Measurements from ENCODE around the gene FAM120A.

The FAM120A gene

DNA sequence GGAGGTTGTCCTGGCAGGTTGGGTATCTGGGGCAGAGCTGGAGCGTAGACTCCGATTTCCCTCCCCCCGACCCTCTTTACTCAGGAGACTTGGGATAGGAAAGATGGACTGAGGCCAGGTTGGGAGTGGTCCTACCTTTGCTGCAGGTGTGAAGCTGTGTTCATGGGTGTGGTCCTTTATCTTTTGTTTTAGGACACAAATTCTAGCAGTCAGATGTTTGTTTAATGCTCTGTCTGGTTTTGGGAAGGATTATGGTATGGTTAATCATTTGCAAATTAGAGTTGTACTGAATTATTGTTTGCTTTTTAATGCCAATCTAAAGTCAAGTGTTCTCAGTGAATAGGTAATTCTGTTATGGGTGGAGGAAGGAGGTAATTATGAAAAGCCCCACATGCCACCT lies 16.0 kb downstream of the FAM120A start:
- TF ChIP-seq, protein P1, sequence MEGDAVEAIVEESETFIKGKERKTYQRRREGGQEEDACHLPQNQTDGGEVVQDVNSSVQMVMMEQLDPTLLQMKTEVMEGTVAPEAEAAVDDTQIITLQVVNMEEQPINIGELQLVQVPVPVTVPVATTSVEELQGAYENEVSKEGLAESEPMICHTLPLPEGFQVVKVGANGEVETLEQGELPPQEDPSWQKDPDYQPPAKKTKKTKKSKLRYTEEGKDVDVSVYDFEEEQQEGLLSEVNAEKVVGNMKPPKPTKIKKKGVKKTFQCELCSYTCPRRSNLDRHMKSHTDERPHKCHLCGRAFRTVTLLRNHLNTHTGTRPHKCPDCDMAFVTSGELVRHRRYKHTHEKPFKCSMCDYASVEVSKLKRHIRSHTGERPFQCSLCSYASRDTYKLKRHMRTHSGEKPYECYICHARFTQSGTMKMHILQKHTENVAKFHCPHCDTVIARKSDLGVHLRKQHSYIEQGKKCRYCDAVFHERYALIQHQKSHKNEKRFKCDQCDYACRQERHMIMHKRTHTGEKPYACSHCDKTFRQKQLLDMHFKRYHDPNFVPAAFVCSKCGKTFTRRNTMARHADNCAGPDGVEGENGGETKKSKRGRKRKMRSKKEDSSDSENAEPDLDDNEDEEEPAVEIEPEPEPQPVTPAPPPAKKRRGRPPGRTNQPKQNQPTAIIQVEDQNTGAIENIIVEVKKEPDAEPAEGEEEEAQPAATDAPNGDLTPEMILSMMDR (IDR thresholded peaks at IDR 0.05; ENCODE audit: low read depth, low read length): no peak
- no peak overlapping the region for H3K4me3 ChIP-seq (replicated peaks in 1 of 2; ENCODE audit: low read depth in 2 of 2, low read length in 2 of 2)
- DNase-seq (ENCODE audit: low read depth in 2 of 2): no peak

DNA sequence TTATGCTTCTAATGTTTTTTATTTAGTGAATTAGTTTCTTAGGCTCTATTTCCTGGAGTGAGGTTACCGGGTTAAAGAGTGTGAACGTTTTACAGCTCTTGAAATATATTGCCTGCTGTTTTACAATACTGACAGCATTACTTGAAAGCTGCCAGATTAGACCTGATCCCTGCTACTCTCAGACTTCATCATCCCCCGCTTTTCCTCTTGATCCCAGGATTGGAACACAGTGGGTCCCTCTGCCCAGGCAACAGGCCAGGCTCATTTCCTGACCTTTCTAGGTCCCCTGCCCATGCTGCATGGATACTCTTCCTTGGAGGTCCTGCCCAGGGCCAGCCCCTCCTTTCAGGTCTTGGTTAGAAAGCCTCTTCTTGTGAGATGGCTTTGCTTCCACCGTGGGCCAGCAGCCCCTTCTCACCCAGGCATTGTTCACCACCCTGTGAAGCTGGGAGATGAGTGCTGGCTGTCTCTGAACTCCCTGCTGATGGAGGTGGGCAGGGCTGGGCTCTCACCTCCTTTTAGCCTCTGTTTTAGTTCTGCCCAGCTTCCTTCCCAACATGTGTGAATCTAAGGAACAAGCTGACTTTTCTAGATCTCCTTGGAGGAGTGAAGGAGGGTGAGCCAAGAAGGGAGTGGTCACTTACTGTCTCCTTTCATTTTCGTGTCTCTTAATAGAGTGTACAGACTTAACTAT lies 17.4 kb downstream of the FAM120A start:
- peak overlapping the region in 1 of 2 donors; percentile 15 for H3K4me3 ChIP-seq (replicated peaks in 1 of 2; ENCODE audit: low read depth in 2 of 2, low read length in 2 of 2)

DNA sequence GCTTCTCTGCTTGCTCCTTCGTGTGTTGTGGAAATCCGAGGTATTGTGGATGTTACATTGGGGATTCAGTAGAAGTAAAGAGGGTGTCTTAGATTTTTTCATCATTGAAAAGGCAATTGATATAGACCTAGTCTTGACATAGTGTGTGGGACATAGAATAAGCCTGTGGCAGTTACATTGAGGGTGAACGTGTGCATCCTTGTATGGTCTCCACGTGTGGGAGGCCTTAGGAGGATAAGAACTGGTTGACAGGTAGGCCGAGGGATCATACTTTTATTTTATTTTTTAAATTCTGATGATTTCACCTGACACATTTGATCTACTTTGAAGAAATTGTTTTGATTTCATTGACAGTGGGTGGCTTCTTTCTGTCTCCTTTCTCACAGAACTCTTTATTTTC lies 18.9 kb downstream of the FAM120A start:
- DNase-seq (ENCODE audit: low read depth in 2 of 2): no peak
- TF ChIP-seq, protein P1 (IDR thresholded peaks at IDR 0.05; ENCODE audit: low read depth, low read length): no peak
- H3K4me3 ChIP-seq (replicated peaks in 1 of 2; ENCODE audit: low read depth in 2 of 2, low read length in 2 of 2): no peak overlapping the region

More for the DNA sequence above, 17.4 kb downstream of the FAM120A start:
- TF ChIP-seq, protein P1 (IDR thresholded peaks at IDR 0.05; ENCODE audit: low read depth, low read length): no peak
- DNase-seq (ENCODE audit: low read depth in 2 of 2): peak; percentile 52 to 68

DNA sequence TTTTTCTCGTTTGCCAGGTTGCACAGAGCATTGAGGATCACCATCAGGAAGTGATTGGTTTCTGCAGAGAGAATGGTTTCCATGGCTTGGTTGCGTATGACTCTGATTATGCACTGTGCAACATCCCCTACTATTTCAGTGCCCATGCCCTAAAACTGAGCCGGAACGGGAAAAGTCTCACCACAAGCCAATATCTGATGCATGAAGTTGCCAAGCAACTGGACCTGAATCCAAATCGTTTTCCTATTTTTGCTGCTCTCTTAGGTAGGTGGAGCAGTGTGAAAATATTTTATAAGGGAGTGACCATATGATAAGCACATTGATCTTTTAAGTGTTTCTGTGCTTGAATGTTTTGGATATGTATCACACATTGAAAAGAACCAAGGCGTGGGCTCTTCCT lies 19.6 kb downstream of the FAM120A start:
- H3K4me3 ChIP-seq (replicated peaks in 1 of 2; ENCODE audit: low read depth in 2 of 2, low read length in 2 of 2): no peak overlapping the region
- TF ChIP-seq, protein P1 (IDR thresholded peaks at IDR 0.05; ENCODE audit: low read depth, low read length): no peak
- no peak for DNase-seq (ENCODE audit: low read depth in 2 of 2)

DNA sequence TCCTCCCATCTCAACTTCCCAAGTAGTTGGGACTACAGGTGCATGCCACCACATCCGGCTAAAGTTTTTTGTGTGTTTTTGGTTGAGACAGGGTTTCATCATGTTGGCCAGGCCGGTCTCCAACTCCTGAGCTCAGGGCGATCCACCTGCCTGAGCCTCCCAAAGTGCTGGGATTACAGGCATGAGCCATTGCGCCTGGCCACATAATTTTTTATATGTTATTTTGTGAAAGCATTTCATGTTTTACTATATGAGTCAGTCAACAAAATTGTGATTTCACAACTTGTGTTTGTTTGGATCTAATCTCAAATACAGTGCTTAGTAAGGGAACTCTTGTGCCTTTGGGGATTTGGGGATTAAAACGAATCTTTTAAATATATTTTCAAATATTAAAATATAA lies 21.9 kb downstream of the FAM120A start:
- H3K4me3 ChIP-seq (replicated peaks in 1 of 2; ENCODE audit: low read depth in 2 of 2, low read length in 2 of 2): no peak overlapping the region
- DNase-seq (ENCODE audit: low read depth in 2 of 2): peak; percentile 54 to 83
- TF ChIP-seq, protein P1 (IDR thresholded peaks at IDR 0.05; ENCODE audit: low read depth, low read length): no peak

DNA sequence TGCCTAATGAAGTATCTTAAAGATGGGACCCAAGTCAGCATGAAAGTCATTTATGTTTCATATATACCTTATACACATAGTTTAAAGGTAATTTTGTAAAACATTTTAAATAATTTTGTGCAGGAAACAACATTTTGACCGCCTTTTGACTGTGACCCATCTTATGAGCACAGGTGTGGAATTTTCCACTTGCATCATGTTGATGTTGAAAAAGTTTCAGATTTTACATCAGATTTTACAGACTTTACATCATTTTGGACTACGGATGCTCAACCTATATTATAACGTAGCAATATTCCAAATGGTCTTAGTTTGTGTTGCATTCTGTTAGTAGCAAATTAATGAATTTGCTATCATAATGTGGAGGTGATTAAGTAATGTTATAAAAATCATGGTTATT lies 23.6 kb downstream of the FAM120A start:
- no peak for DNase-seq (ENCODE audit: low read depth in 2 of 2)
- TF ChIP-seq, protein P1 (IDR thresholded peaks at IDR 0.05; ENCODE audit: low read depth, low read length): no peak
- H3K4me3 ChIP-seq (replicated peaks in 1 of 2; ENCODE audit: low read depth in 2 of 2, low read length in 2 of 2): no peak overlapping the region

DNA sequence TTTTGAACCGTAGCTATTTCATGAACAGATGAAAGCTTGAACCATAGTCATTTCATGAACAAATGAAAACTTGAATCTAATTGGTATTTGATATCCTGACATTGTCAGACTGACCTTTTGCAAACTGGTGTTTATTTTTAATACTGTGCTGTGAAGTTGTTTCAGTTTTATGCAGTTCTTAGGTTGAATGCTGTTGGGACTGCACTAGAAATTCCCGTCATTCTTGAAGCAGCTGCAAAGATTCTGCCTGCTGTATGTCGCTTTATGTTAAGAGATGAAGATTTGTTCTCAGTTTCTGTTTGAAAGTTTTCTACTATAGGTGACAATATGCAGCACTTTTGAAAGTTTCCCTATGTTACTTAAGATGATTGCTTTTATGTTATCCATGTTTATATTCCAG lies 24.4 kb downstream of the FAM120A start:
- no peak for DNase-seq (ENCODE audit: low read depth in 2 of 2)
- H3K4me3 ChIP-seq (replicated peaks in 1 of 2; ENCODE audit: low read depth in 2 of 2, low read length in 2 of 2): no peak overlapping the region
- TF ChIP-seq, protein P1 (IDR thresholded peaks at IDR 0.05; ENCODE audit: low read depth, low read length): no peak

Measured in cardiac fibroblast (primary cell).